ENCODE results near the gene MT1A.
A peak's percentile ranks its signal among the peaks of the same experiment; 100 is the strongest.

Gene MT1A

DNA sequence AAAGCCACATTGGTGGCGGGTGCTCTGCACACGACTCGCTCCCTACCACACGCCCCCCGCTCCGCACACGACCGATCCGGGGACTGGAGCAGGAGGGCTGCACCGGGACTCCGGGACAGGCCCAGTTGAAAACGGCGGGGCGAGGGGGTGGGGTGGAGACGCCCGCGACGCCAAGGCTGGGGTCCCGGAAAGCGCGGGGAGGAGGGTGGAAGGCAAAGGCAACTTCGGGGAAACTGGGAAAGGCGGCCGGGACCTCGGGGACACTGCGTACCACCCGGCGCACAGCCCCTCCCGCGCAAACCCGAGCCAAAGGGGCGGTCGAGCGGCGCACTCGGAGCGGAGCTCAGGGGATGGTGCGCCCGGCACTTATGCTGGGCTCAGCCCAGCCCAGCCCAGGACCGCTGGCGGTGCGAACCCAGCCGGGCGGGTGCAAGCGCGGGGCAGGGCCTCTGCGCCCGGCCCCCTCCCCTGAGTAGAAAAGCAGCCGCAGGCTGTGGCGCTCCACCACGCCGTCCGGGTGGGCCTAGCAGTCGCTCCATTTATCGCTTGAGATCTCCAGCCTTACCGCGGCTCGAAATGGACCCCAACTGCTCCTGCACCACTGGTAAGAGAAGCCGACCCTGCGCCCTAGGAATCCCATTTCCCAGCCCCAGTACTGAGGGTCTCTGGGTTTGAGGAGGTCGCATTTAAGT is 6.2 kb upstream of the MT1A start, which contains the start of gene MT1M:
MT1M (plus strand) TSS at position 504 of the 692 bp plus-strand sequence; CDS start at position 577, 73 bp downstream.
- DNase-seq, result no peak

DNA sequence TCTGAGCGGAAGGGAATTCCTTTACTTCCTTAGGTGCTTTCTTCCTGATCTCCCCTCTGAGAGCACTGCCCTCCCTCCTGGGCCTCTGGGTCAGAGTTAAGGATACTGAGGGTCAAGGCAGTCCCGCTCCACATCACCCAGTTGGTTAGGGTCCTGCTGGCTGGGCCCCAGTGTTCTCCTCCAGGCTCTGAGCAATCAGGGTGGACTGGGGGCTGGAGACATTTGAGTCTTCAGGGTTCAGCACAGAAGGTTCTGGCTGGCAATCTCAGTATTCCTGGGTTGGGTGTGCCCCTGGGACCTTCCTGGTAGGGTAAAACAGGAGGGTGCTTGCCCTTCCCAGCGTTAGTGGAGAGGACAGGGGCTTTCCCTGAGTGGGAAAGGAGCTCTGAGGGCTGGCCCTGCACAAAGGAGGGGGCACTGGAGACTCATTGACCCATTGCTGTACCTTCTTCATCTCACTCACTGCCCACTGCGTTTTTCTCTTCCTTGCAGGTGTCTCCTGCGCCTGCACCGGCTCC is 5.6 kb upstream of the MT1A start:
- DNase-seq, result no peak

DNA sequence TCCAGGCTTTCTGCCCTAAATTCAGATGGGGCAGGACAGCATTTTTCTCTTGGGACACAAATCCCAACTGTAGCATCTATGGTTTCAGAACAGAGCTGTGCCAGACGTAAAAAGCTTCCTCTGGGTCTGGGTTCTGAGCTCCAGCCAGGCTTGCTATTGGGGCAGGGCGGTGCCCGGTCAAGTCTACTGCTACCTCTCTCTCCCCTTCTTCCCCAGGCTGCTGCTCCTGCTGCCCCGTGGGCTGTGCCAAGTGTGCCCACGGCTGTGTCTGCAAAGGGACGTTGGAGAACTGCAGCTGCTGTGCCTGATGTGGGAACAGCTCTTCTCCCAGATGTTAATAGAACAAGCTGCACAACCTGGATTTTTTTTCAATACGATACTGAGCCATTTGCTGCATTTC is 4.9 kb upstream of the MT1A start:
- DNase-seq, result no peak

DNA sequence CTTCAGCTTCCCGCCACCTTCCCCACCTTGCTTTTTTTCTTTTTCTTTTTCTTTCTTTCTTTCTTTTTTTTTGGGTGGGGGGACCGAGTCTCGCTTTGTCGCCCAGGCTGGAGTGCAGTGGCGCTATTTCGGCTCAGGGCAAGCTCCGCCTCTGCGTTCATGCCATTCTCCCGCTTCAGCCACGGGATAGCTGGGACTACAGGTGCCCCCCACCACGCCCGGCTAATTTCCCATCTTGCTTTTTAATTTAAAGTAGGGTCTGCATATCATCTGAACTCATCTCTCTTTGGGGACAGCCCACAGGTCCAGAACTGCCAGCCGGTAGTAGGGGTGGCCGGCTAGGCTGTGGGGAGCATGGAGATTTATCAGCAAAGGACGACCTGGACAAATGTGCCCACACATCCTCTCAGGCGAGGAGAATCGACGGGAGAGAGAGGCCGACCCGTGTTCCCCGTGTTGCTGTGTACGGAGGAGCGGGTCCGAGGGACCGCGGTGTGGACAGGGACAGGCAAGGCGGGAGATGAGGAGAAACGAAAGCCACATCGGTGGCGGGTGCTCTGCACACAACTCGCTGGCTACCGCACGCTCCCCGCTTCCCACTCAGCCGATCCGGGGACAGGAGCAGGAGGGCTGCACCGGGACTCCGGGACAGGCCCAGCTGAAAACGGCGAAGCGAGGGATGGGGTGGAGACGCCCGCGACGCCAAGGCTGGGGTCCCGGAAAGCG is 3.6 kb upstream of the MT1A start:
- DNase-seq, result no peak

DNA sequence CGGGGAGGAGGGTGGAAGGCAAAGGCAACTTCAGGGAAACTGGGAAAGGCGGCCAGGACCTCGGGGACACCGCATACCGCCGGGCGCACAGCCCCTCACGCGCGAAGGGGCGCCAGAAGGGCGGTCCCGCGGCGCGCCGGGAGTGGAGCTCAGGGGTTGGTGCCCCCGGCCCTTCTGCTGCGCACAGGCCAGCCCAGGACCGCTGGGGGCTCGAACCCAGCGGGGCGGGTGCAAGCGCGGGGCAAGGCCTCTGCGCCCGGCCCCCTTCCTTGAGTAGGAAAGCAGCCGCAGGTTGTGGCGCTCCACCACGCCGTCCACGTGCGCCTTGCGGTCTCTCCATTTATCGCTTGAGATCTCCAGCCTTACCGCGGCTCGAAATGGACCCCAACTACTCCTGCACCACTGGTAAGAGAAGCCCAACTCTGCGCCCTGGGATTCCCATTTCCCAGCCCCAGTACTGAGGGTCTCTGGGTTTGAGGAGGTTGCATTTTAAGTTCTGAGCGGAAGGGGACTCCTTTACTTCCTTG is 3.0 kb upstream of the MT1A start:
- no peak for DNase-seq

DNA sequence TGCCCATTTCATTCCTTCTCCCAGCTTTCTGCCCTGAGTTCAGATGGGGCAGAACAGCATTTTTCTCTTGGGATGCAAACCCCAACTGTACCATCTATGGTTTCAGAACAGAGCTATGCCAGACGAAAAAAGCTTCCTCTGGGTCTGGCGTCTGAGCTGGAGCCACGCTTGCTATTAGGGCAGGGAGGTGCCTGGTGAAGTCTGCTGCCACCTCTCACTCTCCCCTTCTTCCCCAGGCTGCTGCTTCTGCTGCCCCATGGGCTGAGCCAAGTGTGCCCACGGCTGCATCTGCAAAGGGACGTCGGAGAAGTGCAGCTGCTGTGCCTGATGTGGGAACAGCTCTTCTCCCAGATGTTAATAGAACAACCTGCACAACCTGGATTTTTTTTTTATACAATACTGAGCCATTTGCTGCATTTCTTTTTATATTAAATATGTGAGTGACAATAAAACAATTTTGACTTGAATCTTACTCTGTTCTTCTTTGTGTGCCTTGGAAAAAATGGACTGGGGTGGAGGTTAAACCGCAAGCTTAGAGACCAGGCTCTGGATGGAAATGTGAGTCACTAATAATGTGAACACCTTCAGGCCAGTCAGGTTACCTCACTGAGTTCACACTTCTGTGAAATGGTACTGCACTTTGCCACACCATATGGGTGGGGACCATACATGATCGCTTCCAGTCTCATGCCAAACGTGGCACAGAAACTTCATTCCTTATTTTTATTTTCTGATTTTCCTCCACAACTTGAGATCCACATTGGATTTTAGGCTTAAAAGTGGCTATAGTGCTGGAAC is 1.7 kb upstream of the MT1A start:
- DNase-seq, result no peak

DNA sequence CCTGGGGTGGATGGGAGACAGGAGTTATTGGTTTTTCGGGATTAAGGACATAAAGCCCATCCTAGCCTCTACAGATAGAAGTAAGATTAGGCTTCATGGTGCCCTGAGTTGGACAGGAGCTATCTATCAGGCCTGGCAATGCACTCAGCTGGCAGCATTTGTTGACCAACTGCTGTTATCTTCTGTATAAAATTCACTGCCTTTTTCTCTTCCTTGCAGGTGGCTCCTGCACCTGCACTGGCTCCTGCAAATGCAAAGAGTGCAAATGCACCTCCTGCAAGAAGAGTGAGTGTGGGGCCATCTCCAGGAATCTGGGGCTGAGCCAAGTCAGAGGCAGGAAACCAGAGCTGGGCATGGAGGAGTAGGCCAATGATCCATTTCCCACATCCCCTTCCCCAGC is 579 bp downstream of the MT1A start:
- DNase-seq, result no peak

DNA sequence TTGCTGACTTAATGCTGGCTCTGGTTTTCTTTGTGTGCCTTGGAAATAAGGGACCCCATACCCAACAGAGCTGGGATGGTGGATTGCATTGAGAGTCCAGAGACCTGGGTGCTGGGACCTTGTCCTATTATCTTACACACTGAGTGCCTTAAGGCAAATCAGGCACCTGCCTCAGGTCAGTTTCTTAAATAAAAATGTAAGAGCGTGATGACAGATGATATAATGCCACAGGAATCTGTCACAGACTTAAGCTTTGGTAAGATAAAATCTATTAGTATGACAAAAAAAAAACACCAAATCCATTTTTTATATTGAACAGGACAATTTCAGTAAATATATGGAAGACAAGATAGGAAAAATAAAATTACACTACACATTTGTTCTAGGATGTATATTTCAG is 1.6 kb downstream of the MT1A start:
- no peak for DNase-seq

DNA sequence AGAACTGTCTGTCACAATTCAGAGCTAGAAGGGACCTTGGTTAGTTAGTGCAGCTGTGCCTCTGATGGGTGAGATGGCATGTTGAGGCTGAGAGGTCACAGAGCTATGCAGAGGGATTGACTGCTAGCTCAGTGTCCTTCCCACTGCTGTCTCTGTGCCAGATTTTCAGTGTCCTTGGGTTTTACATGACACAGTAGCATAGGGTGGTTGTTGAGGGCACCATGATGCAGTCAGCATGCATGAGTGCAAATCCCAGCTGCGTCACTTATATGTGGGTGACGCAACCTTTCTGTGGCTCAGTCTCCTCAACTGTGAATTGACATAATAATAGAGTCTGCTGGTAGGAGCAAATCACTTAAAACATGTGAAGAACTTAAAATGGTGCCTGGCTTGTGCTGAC is 2.7 kb downstream of the MT1A start:
- DNase-seq, result no peak

DNA sequence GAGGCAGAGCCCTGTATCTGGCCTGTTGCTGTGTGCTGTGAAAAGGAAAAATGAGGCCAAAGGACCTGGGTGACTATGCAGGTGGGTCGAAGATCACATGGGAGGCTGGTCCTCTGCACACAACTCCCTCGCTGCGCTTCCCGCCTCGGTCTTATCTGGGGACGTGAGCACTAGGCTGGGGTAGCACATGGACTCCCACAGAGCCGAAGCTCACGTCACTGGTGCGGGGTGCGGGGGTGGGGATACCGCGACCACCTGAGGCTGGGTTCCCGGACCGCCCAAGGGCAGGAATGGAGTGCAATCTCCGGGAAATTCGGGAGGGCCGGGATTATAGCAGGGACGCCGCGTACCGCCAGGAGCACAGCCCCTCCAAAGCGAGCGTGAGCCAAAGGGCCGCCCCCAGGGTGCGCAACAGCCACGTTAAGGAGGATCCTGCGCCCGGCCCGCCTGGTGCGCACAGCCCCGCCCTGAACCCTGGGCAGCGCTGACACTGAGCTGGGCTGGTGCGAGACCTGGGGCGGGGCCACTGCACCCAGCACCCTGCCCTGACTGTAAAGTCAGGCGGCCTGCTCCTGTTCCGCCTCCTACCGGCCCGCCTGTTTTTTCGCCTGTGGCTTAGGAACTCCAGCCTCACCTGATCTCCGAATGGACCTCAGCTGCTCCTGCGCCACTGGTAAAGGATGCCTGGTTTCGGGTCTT is 4.8 kb downstream of the MT1A start:
- DNase-seq, result peak; percentile 68 to 71

DNA sequence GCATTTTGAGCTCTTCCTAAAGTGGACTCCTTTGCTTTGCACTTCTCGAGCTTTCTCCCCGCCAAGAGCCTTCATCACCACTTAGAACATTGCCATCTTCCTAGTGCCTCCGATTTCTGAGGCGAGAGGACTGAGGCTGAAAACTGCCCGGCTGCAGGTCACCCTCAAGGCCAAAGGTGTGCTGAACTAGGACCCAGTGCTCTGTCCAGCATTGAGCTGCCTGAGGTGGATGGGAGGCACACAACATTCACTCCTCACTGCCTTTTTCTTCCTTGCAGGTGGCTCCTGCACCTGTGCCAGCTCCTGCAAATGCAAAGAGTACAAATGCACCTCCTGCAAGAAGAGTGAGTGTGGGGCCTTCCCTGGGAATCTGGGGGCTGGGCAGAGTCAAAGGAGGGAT is 5.4 kb downstream of the MT1A start:
- DNase-seq, result no peak

DNA sequence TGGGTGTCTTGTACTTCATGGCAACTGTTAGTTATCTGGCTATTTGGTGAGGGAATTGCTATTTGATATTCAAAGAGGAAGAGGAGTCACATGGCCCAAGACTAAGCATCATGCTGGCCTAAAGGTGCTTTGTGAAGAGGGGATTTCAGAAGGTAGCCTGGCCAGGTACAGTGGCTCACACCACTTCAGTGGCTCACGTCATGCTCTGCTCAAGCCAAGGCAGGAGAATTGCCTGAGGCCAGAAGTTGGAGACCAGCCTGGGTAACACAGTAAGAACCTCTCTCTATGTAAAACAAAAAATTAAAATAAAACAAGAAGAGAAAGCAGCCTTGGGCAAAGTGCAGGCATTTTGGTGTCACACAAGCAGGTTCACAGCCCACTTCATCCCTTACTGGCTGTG is 6.8 kb downstream of the MT1A start:
- DNase-seq, result no peak

DNA sequence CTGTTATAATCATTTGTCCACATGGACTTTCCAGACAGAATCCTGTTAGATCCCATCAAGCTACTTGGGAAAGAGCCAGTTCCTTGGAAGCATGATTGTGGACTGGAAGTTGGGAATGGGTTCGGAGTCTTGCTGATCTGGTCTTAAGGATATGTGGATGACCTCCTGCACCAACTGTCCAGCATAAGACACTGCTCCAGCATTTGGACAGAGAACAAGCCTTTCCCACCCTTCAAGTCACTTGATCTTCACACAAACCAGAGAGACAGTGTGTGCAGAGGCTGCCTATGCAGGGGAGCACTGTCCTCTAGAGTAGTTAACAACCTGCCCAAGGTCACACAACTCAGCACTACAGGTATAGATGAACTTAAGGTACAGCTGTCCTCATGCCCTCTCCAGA is 7.4 kb downstream of the MT1A start:
- DNase-seq, result no peak

DNA sequence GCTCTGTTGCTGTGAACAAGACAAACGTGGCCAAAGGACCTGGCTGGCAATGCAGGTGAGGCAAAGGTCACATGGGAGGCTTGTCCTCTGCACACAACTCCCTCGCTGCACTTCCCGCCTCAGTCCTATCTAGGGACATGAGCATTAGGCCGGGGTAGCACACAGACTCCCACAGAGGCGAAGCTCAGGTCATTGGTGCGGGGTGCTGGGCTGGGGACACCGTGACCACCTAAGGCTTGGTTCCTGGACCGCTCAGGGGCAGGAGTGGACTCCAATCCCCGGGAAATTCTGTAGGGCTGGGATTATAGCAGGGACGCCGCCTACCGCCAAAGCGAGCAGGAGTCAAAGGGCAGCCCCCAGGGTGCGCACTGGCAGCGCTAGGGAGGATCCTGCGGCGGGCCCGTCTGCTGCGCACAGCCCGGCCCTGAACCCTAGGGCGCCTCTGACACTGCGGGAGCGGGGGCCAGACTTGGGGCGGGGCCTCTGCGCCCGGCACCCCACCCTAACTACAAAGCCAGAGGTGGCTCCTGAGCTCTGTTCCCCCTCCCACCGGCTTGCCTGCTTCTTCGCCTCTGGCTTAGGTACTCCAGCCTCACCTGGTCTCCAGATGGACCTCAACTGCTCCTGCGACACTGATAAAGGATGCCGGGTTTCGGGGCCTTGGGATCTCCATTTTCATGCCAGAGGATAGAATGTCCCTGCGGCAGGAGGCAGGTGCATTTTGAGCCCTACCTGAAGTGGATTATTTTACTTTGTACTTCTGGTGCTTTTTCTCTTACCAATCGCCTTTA is 9.4 kb downstream of the MT1A start:
- no peak for DNase-seq

DNA sequence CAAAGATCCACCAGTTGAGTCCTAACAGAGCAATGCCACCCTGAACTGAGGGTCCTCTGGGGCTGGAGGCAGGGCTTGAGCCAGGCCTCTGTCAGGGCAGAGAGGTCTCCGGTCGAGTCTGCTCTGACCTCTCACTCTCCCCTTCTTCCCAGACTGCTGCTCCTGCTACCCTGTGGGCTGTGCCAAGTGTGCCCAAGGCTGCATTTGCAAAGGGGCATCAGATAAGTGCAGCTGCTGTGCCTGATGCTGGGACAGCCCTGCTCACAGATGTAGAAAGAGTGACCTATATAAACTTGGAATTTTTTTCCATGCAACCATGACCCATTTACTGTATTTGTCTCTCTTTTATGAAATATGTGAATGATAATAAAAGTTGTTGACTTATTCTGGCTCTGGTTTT is 10.8 kb downstream of the MT1A start:
- no peak for DNase-seq

DNA sequence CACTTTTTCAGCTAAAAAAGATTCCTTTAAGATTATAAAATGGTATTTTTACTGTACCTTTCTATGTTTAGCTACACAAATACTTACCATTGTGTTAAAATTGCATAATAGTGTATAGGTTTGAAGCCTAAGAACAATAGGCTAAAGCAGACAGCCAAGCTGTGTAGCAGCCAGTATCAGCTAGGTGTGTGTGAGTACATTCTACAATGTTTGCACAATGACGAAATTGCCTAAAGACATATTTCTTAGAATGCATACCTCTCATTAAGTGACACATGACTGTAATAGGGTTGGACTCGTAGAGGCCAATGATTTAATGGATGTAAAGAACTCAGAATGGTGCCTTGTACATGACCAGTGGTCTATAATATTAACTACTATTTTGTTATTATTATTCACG is 11.4 kb downstream of the MT1A start:
- DNase-seq, result no peak

DNA sequence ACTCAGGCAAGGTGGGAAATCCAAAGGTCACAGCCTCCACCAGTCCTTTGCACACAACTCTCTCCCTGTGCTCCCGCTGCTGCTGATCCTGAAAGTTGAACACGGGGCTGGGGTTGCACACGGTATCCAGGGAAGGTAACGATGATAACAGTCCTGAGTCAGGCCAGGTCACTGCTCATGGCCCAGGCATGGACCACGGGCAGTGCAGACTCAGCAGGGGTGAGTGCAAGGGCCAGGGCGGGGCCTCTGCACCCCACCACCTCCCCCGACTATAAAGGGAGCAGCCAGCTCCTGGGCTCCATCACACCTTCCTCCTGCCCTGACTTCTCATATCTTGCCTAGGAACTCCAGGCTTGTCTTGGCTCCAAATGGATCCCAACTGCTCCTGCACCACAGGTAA is 13.1 kb downstream of the MT1A start, which contains the start of gene MT1B:
MT1B (plus strand) TSS at position 301 of the 400 bp plus-strand sequence; CDS start at position 369, 68 bp downstream.
- DNase-seq, result no peak

DNA sequence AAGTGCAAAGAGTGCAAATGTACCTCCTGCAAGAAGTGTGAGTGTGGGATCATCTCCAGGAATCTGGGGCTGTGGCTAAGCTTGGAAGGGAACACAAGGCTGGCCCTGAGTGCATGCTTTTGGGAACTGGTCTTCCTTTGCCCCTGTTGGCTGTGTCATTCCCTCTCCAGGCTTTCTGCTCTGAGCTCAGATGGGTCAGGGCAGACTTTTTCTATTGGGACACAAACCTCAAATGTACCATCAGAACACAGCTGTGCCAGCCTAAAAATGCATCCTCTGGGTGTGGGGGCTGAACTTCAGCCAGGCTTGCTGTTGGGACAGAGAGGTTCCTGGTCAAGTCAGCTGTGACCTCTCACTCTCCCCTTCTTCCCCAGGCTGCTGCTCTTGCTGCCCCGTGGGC is 14.1 kb downstream of the MT1A start:
- no peak for DNase-seq

DNA sequence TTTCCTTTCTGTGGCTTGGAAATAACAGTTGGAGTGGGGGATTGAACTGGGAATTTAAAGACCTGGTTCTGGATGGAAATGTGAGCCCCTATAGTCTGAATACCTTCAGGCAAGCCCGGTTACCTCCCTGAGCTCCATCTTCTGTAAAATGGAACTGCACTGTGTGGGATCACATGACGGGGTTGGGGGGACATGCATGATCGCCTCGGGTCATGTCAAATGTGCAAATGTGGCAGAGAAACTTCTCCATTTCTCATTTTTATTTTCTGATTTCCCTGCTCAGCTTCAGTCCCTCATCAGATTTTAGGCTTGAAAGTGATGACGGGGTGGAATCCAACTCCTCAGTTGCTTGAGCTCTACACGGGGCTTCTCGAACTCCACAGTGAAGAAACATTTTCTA is 14.8 kb downstream of the MT1A start:
- DNase-seq, result no peak

DNA sequence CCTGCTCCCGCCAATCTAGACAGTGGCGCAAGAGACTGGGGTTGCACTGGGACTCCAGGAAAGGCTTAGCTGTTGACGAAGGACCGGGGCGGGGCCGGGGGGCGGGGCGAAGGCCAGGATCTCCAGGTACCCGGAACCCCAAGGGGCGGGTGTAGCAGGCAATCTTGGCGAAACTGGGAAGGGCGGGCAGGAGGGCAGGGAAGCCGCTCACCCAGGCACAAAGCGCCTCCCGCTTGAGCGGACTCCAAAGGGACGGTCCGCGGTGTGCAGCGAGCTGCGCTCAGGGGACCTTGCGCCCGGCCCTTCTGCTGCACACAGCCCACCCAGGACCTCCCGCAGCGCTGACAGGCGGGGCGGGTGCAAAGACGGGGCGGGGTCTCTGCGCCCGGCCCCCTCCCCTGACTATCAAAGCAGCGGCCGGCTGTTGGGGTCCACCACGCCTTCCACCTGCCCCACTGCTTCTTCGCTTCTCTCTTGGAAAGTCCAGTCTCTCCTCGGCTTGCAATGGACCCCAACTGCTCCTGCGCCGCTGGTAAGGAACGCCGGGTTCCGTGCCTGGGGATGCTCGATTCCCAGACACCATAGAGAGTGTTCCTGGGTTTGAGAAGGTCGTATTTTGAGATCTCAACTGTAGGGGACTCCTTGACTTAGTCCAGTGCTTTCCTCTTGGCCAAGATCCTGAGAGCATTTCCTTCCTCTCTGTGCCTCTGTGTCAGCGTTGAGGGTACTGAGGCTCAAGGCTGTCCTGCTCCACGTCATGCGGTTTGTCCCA is 19.3 kb downstream of the MT1A start, which contains the start of gene MT1F:
MT1F (plus strand) TSS at position 405 of the 772 bp plus-strand sequence; CDS start at position 505, 100 bp downstream.
- DNase-seq, result peak; percentile 61 to 75

Data from stimulated activated CD4-positive, alpha-beta T cell treated with anti-CD3 and anti-CD28 coated beads, Interleukin-4, amount 100 ng/mL, for 4 hours (primary cell).